H1 (cell line): ENCODE data around the gene AICDA. TPM values are rescaled to one million over a fixed set of nuclear protein-coding genes. Genes with fewer than 3 reads are reported as not detected.

Experiments
- CTCF ChIA-PET: fragments of 300-600 bp; sonication (Branson Sonifier 250); formaldehyde crosslinking; loops from one replicate; lab custom pipeline; 2021; ENCODE audit not compliant: partially characterized antibody; lab: Charles Lee
- POLR2A ChIA-PET: fragments of 300-600 bp; sonication (Branson Sonifier 250); formaldehyde crosslinking; loops from one replicate; lab custom pipeline; 2021; ENCODE audit warnings: inconsistent platforms; ENCODE audit not compliant: partially characterized antibody; lab: Charles Lee
- DNase-seq, 2 experiments: peaks; one replicate each; pipeline versions ENCODE4 v3.0.0 to v3.0.0-alpha.2; 2010 to 2022; ENCODE audit warnings: low spot score in 2 of 2, low read depth in 1 of 2, mixed read lengths in 1 of 2
- FAIRE-seq: peaks from 2 replicates; lab custom pipeline; 2011; peaks lifted over from hg19 to GRCh38; lab: Jason Lieb, UNC
- H2AFZ ChIP-seq: 2 replicates; pipeline ENCODE4 v1.8.1; 2012; ENCODE audit warnings: low read length, inconsistent platforms
- H2AK5ac ChIP-seq: 2 replicates; pipeline ENCODE4 v1.6.1; 2013; ENCODE audit warnings: low read depth, low read length
- H2BK120ac ChIP-seq: replicated peaks from 2 replicates; pipeline ENCODE3; 2013; ENCODE audit warnings: low read depth, low read length, inconsistent platforms
- H2BK12ac ChIP-seq: 2 replicates; pipeline ENCODE4 v1.6.1; 2013; ENCODE audit warnings: low read depth, low read length
- H2BK15ac ChIP-seq: 2 replicates; pipeline ENCODE4 v1.6.1; 2013; ENCODE audit warnings: low read length
- H2BK20ac ChIP-seq: 2 replicates; pipeline ENCODE4 v1.6.1; 2013; ENCODE audit warnings: low read length
- H2BK5ac ChIP-seq: 2 replicates; pipeline ENCODE4 v1.6.1; 2013; ENCODE audit warnings: low read depth, low read length
- H3K14ac ChIP-seq: 2 replicates; pipeline ENCODE4 v1.6.1; 2013; ENCODE audit warnings: inconsistent platforms; ENCODE audit not compliant: insufficient read length
- H3K18ac ChIP-seq: 2 replicates; pipeline ENCODE4 v1.6.1; 2013; ENCODE audit warnings: low read length; ENCODE audit errors: extremely low read depth
- H3K23ac ChIP-seq: 2 replicates; pipeline ENCODE4 v1.6.1; 2013; ENCODE audit warnings: inconsistent platforms; ENCODE audit not compliant: insufficient read length
- H3K23me2 ChIP-seq: 2 replicates; pipeline ENCODE4 v1.6.1; 2013; ENCODE audit warnings: low read depth, low read length
- H3K27ac ChIP-seq: 2 replicates; pipeline ENCODE4 v1.6.1; 2011; ENCODE audit warnings: low read depth, low read length, inconsistent platforms
- H3K27me3 ChIP-seq, 4 experiments: replicated peaks in 1 of 4; 1 replicate in 1 of 4; 2 replicates in 3 of 4; pipeline versions ENCODE4 v1.6.1 to v1.8.1; 2011 to 2013; ENCODE audit warnings: low read length in 3 of 4, mild to moderate bottlenecking in 3 of 4, inconsistent platforms in 2 of 4, mixed read lengths in 2 of 4, moderate library complexity in 1 of 4; ENCODE audit not compliant: control insufficient read depth in 3 of 4, insufficient read depth in 3 of 4; ENCODE audit errors: extremely low read depth in 1 of 4
- H3K36me3 ChIP-seq, 4 experiments: 2 replicates each; pipeline versions ENCODE4 v1.6.1 to v1.8.1; 2011 to 2013; ENCODE audit warnings: mild to moderate bottlenecking in 4 of 4, low read length in 3 of 4, moderate library complexity in 2 of 4, control low read depth in 1 of 4, inconsistent platforms in 1 of 4; ENCODE audit not compliant: insufficient read depth in 4 of 4, control insufficient read depth in 2 of 4
- H3K4ac ChIP-seq: replicated peaks from 2 replicates; pipeline ENCODE3; 2013; ENCODE audit warnings: low read length, low read depth, mixed read lengths, inconsistent platforms; ENCODE audit not compliant: insufficient read length
- H3K4me1 ChIP-seq, 4 experiments: replicated peaks in 1 of 4; 1 replicate in 1 of 4; 2 replicates in 3 of 4; pipeline versions ENCODE4 v1.6.1 to v1.8.1; 2011 to 2013; ENCODE audit warnings: low read length in 3 of 4, inconsistent platforms in 2 of 4, mixed read lengths in 1 of 4; ENCODE audit not compliant: insufficient read depth in 4 of 4, control insufficient read depth in 3 of 4
- H3K4me2 ChIP-seq, 2 experiments: 2 replicates each; pipeline versions ENCODE4 v1.6.1 to v1.8.1; 2011 to 2013; ENCODE audit warnings: low read depth in 2 of 2, low read length in 2 of 2, control low read depth in 1 of 2, inconsistent platforms in 1 of 2, mild to moderate bottlenecking in 1 of 2; ENCODE audit not compliant: insufficient read depth in 1 of 2
- H3K4me3 ChIP-seq, 4 experiments: fragments of 200-600, 300-600 bp in 1 of 4; sonication (generic), shearing (Covaris generic), sonication (Bioruptor Twin) in 1 of 4; 2 replicates each; pipeline versions ENCODE4 v1.5.1 to v1.8.1; 2011 to 2016; ENCODE audit warnings: low read length in 4 of 4, low read depth in 3 of 4, control low read depth in 2 of 4, inconsistent platforms in 2 of 4, mild to moderate bottlenecking in 2 of 4, mixed read lengths in 1 of 4, moderate library complexity in 1 of 4; ENCODE audit not compliant: insufficient read depth in 2 of 4; ENCODE audit errors: extremely low read depth in 1 of 4
- H3K56ac ChIP-seq: replicated peaks from 2 replicates; pipeline ENCODE3; 2013; ENCODE audit warnings: low read depth, mild to moderate bottlenecking, mixed read lengths, low read length, inconsistent platforms; ENCODE audit not compliant: insufficient read length
- H3K79me1 ChIP-seq: 2 replicates; pipeline ENCODE4 v1.6.1; 2013; ENCODE audit warnings: low read depth, low read length, control low read depth
- H3K79me2 ChIP-seq, 2 experiments: 2 replicates each; pipeline versions ENCODE4 v1.6.1 to v1.8.1; 2012 to 2013; ENCODE audit warnings: low read length in 2 of 2, mild to moderate bottlenecking in 2 of 2, inconsistent platforms in 1 of 2; ENCODE audit not compliant: insufficient read depth in 2 of 2, control insufficient read depth in 1 of 2
- H3K9ac ChIP-seq, 4 experiments: replicated peaks in 1 of 4; 1 replicate in 1 of 4; 2 replicates in 3 of 4; pipeline versions ENCODE4 v1.6.1 to v1.8.1; 2011 to 2013; ENCODE audit warnings: low read depth in 3 of 4, low read length in 3 of 4, control low read depth in 2 of 4, mild to moderate bottlenecking in 2 of 4, moderate library complexity in 2 of 4, inconsistent platforms in 1 of 4; ENCODE audit errors: extremely low read depth in 1 of 4
- H3K9me3 ChIP-seq, 2 experiments: 2 replicates each; pipeline versions ENCODE4 v1.6.1 to v1.8.1; 2012 to 2013; ENCODE audit warnings: mild to moderate bottlenecking in 2 of 2, moderate library complexity in 2 of 2, control low read depth in 1 of 2, inconsistent platforms in 1 of 2, low read depth in 1 of 2, low read length in 1 of 2, mixed read lengths in 1 of 2; ENCODE audit not compliant: insufficient read depth in 2 of 2
- H4K20me1 ChIP-seq, 2 experiments: replicated peaks in 1 of 2; 2 replicates each; pipeline versions ENCODE3 to v1.8.1; 2011 to 2013; ENCODE audit warnings: inconsistent platforms in 2 of 2, low read length in 2 of 2, mild to moderate bottlenecking in 1 of 2; ENCODE audit not compliant: insufficient read depth in 2 of 2, control insufficient read depth in 1 of 2
- H4K5ac ChIP-seq: 2 replicates; pipeline ENCODE4 v1.6.1; 2013; ENCODE audit warnings: low read length, low read depth, mixed read lengths, inconsistent platforms; ENCODE audit not compliant: insufficient read length
- H4K8ac ChIP-seq: 2 replicates; pipeline ENCODE4 v1.8.0; 2013; ENCODE audit warnings: mild to moderate bottlenecking, moderate library complexity, low read length, inconsistent platforms; ENCODE audit not compliant: insufficient read depth; ENCODE audit errors: extremely low read depth
- H4K91ac ChIP-seq: replicated peaks from 2 replicates; pipeline ENCODE3; 2013; ENCODE audit warnings: low read length, mixed read lengths, inconsistent platforms; ENCODE audit not compliant: insufficient read length
- RFX5 ChIP-seq: IDR thresholded peaks from 2 replicates; pipeline ENCODE4 v1.6.1; 2011; ENCODE audit warnings: low read depth, low read length, improper control_type of control experiment, borderline replicate concordance
- WGBS, 2 experiments: shearing (Covaris generic) in 1 of 2; methylation state at CpG; one replicate each; pipeline versions ENCODE4 v1.1.6 to v1.1.7; 2013 to 2015; ENCODE audit warnings: low lambda C conversion rate in 2 of 2, mixed read lengths in 2 of 2, inconsistent platforms in 1 of 2, low coverage in 1 of 2, missing lambda C conversion rate in 1 of 2; ENCODE audit not compliant: insufficient replicate concordance in 2 of 2, insufficient coverage in 1 of 2, insufficient read length in 1 of 2; ENCODE audit errors: extremely low coverage in 1 of 2, missing lambda C conversion rate in 1 of 2; 5-methylcytosine and 5-hydroxymethylcytosine counted together
- polyA plus RNA-seq, 7 experiments: library from polyadenylated mRNA; depleted of rRNA in 3 of 7; stranded (reverse) in 5 of 7; unstranded in 2 of 7; fragments of >200 nt in 5 of 7; fragments of 200-250 nt in 2 of 7; gene quantifications; 1 replicate in 5 of 7; 2 replicates in 1 of 7; 4 replicates in 1 of 7; pipeline versions ENCODE4 v1.2.1 to v1.2.3, GENCODE V29; 2011 to 2013; ENCODE audit warnings: missing spikeins in 2 of 7, mixed read lengths in 2 of 7
- total RNA-seq: library from RNA; stranded (reverse); fragmentation: NEBNext Ultra II Directional; extraction: Animal tissue kit (Norgen Biotek cat#: 25700); gene quantifications from 2 replicates; pipeline ENCODE4 v1.2.1, GENCODE V29; 2021

Gene AICDA
- total and polyA plus RNA-seq, 2 of the 8 experiments (the other 6 are each of a cell fraction or from before 2014, with no cell fraction given) = not detected

- Histone ChIP-seq H3K23ac (no peak overlapping the region), H3K79me2 (no peaks in the 10 kb centered on the region), H3K4me3 (no peak overlapping the region), H2BK20ac (no peak overlapping the region), H3K27me3 (no peaks in the 10 kb centered on the region), H3K4me2 (no peak overlapping the region), H3K4me1 (peaks cover 0 to 11% (median 6%) of the 10 kb centered on the region in 4 experiments; a peak in 6 of 7 replicates), H3K14ac (no peak overlapping the region), H4K5ac (no peak overlapping the region), H4K8ac (no peak overlapping the region), H4K20me1 (no peaks in the 10 kb centered on the region), H4K91ac (no peak overlapping the region), H2BK120ac (no peak overlapping the region), H3K18ac (no peak overlapping the region), H2BK5ac (no peak overlapping the region), H3K27ac (no peak overlapping the region), H3K79me1 (no peaks in the 10 kb centered on the region), H2BK15ac (no peak overlapping the region), H2AFZ (no peak overlapping the region), H3K9me3 (no peaks in the 10 kb centered on the region), H3K4ac (no peak overlapping the region), H3K23me2 (no peaks in the 10 kb centered on the region), H3K9ac (no peak overlapping the region), H2BK12ac (no peak overlapping the region), H3K56ac (no peak overlapping the region), H3K36me3 (no peaks in the 10 kb centered on the region), H2AK5ac (no peak overlapping the region)
- no peak for TF ChIP-seq RFX5
- ChIA-PET CTCF (interaction anchor here (1.4 to 2.5 kb wide), 3 partner anchors 17 to 50 kb away, joined by 3 to 15 read pairs (median 5); no protein-coding TSS in a partner anchor), POLR2A (no interaction called here)
- WGBS, 2 experiments = 93% methylated on average over 4 of the region's 4 CpGs; no CpG with 5 or more reads in 1 of the 2 experiments
- FAIRE-seq (no peak), DNase-seq (no peak)
These were observed 51.6 kb downstream of the AICDA start for GRCh38 chr12:8561011-8561410.
